Thyroid gland (tissue), 4 donors: ENCODE measurements around the gene CTDNEP1.

ENCODE experiments used
- POLR2A ChIP-seq, 2 donors: fragments of 450-650 bp; IDR thresholded peaks; one replicate each; pipeline ENCODE4 v1.6.1; 2017; ENCODE audit warnings: antibody characterized with exemption in 2 of 2, mild to moderate bottlenecking in 2 of 2, moderate library complexity in 1 of 2
- TF ChIP-seq, protein P1 (sequence below), 6 experiments: fragments of 200-600 bp in 3 of 6; fragments of 450-650 bp in 3 of 6; sonication (generic) in 3 of 6; IDR thresholded peaks; one replicate each; pipeline ENCODE4 v1.5.1; 2016 to 2019; ENCODE audit warnings: antibody characterized with exemption in 6 of 6, mild to moderate bottlenecking in 2 of 6, inconsistent platforms in 1 of 6, moderate library complexity in 1 of 6

DNA sequence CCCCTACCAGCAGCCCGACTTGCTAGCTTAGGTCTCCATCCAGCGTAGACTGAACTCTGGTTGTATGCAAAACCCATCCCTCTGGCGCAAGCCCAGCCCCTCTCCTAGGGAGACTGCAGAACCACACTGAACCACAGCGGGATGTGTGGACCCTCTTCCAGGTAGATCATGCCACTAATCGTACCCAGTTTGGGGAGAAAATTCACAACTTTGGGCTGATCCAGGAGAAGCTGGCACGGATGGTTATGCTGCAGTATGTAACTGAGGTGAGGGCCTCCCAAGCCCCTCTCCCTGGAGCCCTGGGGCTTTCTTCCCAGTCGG, 28.6 kb downstream of the CTDNEP1 start:
- TF ChIP-seq POLR2A (IDR thresholded peaks at IDR 0.05): no peak
- TF ChIP-seq, protein P1, sequence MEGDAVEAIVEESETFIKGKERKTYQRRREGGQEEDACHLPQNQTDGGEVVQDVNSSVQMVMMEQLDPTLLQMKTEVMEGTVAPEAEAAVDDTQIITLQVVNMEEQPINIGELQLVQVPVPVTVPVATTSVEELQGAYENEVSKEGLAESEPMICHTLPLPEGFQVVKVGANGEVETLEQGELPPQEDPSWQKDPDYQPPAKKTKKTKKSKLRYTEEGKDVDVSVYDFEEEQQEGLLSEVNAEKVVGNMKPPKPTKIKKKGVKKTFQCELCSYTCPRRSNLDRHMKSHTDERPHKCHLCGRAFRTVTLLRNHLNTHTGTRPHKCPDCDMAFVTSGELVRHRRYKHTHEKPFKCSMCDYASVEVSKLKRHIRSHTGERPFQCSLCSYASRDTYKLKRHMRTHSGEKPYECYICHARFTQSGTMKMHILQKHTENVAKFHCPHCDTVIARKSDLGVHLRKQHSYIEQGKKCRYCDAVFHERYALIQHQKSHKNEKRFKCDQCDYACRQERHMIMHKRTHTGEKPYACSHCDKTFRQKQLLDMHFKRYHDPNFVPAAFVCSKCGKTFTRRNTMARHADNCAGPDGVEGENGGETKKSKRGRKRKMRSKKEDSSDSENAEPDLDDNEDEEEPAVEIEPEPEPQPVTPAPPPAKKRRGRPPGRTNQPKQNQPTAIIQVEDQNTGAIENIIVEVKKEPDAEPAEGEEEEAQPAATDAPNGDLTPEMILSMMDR (IDR thresholded peaks at IDR 0.05): no peak
